Stimulated activated CD8-positive, alpha-beta memory T cell treated with anti-CD3 and anti-CD28 coated beads, Interleukin-4, amount 100 ng/mL, for 24 hours (primary cell): ENCODE measurements around the gene KRTAP10-5.

Source experiments
- DNase-seq: peaks from one replicate; pipeline ENCODE4 v3.0.0-alpha.2; 2020; ENCODE audit warnings: low read depth

The KRTAP10-5 gene

GRCh38 chr21:44549525-44550211 is 30.7 kb downstream of the KRTAP10-5 start:
- DNase-seq, result no peak

DNA sequence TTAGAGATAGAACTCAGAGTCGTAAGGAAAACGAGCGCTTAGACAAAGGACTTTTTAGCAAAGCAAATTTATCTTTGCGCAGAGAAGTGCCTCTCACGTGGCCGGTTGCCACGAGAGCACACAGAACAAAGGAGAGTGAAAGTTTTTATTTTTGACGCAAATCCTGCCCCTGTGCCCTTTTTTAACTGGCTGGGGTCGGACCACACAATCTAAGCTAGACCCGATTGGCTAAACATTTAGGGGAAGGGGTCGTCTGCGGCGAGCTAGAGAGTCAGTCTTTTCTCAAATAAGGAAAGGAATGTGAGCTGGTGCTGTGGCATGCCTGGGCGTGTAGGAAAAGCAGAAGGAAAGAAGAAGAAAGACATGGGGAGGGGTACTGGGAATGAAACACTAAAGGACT is 31.5 kb downstream of the KRTAP10-5 start:
- DNase-seq, result no peak

DNA sequence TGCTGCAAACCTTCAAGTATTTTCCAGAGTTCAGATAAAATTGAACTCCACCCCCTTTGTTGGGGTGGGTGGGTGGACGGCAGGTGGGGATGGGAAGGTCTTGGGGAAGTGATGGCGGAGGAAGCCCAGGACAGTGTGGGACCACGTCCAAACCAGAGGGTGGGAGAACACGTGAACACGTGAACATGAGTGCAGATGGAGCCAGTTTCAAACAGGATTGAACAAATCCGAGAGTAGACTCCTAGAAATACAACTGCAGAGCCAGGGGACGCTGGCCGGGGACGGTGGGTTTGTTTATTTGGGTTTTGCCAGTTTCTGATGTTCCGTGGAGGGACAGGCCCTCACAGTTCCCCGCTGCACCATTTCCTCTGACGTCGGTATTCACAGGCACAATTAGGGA is 32.0 kb downstream of the KRTAP10-5 start:
- DNase-seq, result no peak

- peak; percentile 12 for DNase-seq
Measured at GRCh38 chr21:44547656-44548331, 32.6 kb downstream of the KRTAP10-5 start.

GRCh38 chr21:44544566-44544965 is 35.8 kb downstream of the KRTAP10-5 start:
- DNase-seq, result no peak

GRCh38 chr21:44542716-44543115 is 37.7 kb downstream of the KRTAP10-5 start:
- no peak for DNase-seq

GRCh38 chr21:44540741-44541288 is 39.6 kb downstream of the KRTAP10-5 start:
- DNase-seq, result no peak

DNA sequence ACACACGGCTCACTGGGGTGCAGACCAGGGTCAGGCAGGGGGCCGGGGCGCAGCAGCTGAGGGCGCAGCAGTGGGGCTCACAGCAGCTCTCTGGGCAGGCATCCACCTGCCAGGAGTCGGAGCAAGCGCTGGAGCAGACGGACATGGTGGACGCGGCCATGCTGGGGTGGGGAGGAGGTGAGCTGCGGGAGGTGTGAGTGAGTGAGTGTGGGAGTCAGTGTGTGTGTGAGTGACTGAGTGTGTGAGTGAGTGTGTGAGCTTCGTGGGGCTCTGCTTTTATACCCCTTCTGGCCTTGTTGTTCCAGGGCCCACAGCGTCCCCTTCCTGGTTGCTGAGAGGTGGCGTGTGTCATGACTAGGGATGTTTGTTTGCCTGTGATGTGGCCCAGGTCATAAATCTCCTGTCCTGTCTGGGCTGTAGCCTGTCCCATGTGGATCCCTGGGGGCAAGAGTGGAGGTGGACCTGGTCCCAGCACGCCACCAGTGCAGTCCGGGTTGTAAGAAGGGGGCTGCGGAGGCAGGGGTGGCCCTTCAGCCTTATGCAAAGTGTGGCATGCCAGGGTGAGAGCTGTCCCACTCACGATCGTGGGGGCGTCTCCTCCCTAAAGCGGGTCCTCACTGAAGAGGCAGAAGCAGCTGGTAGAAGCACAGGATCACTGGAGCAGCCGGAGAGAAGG is 40.3 kb downstream of the KRTAP10-5 start, which contains the start of gene KRTAP10-1:
KRTAP10-1 (minus strand) TSS at position 205 of the 676 bp plus-strand sequence; CDS start at position 160, 45 bp downstream.
- DNase-seq, result no peak

DNA sequence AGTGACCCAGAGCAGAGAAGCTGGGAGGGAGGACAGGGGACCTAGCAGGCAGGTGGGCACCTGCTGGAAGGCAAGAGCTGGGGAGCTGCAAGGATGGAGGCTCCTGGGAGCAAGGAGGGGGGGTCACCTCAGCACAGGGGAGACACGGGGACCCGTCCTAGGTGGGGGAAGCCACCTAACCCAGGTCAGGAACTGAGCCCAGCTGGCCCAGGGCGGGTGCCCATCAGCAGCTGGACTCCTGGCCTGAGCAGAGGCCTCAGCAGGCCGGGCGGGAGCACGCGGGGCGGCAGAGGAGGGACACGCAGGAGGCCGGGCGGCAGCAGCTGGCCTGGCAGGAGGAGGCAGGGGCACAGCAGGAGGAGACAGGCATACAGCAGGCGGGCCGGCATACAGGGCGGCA is 41.4 kb downstream of the KRTAP10-5 start:
- DNase-seq, result no peak

- DNase-seq, result no peak
Measured at GRCh38 chr21:44537930-44538911, 42.2 kb downstream of the KRTAP10-5 start.

DNA sequence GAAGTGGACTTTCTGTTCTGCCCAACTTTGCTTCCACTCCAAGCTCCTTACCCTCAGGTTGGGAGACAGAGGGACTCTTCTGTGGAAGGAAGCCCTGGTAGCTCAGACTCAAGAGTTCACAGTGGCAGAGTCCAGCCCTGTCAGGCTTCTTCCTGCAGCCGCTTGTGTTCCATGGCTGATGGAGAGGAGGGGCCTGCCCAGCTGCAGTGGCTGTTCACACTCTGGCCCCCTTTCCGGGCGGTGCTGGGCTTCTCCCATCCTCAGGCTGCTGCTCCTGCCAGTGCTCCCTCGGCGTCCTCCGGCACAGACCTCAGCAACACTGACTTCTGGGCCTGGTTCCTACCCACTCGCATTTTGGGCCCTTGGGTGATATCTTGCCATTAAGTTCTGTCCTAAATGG is 44.4 kb downstream of the KRTAP10-5 start:
- no peak for DNase-seq

DNA sequence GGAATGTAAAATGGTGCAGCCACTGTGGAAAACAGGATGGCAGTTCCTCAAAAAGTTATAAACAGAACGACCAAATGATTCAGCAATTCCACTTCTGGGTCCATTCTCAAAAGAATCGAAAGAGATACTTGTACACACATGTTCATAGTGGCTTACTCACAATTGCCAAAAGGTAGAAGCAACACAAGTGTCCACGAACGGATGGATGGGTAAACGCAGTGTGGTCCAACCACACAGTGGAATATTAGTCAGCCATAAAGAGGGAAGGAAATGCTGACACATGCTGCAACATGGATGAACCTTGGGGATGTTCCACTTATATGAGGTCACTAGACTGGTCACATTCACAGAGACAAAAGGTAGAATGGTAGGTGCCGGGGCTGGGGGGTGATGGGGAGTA is 45.7 kb downstream of the KRTAP10-5 start:
- DNase-seq, result no peak

GRCh38 chr21:44533891-44534627 is 46.3 kb downstream of the KRTAP10-5 start:
- DNase-seq, result no peak

DNA sequence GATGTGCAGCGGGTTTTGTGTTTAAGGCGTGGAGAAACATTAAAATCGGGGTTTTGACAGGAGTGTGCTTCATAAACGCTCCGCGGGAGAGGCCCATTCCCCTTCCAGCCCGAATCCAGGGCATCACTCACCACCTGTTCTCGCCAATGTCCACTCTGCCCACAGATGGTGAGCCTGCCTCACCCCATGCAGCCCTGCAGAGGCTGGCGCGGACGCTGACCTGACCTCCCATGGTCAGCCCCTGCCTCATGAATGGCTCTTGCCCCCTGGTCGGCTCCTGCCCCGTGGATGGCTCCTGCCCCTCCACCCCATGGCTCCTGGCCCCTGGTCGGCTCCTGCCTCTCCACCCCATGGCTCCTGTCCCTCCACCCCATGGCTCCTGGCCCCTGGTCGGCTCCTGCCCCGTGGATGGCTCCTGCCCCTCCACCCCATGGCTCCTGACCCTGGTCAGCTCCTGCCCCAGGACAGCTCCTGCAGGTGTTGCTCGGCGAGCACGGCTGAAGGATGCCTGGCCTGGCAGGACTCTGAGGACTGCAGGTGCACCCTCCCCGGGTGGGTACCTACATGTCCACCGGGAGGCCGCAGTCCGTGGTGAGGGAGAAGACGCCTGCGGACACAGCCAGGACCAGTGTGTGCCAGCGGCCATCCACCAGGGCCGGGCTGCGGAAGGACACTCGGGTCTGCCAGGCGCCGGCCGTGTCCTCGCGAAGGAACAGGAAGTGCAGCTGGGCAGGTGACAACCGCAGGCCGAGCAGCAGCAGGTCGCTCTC is 47.1 kb downstream of the KRTAP10-5 start:
- no peak for DNase-seq

- DNase-seq, result no peak
Measured at GRCh38 chr21:44532712-44533111, 47.7 kb downstream of the KRTAP10-5 start.

DNA sequence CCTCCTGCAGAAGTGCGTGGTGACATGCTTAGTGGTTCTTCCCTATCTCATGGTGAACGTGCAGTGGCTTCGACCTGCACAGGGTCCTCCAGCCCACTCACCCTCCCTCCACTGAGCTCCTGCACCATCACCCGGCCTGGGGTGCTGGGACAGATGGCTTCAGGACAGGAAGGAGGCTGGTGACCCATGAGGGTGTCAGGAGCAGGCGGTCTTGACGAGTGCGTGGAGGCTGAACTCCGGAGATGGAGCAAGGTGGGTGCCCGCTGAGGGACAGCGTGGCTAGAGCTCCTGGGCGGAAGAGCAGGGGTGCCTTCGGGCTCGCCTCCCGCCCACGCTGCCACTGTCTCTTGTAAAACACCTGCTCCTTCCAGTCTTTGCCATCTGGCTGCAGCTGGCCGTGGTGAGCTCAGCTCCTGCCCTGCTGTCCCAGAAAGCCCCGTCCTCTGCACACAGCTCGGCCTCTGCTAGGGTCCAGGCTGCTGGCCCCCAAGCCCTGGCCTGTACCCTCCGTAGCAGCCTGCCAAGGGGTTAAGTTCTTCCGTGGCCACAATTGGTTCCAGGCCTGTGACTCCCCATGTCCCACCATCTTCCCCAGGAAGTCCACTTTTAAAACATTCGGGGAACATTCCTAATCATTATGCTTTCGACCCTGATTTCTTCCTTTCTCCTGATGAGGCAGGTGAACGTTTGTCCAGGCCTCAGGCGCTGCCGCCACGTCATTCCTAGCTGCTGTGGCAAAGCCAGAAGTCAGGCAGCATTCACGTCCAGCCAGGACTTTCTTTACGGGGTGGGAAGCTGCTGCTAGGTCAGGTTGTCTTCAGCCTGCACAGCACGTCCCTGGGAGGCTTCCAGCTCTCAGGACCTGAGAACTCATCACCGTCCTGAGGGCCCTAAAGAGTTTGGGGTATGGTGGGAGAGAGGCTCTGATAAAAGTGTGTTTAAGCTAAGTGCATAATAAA is 48.5 kb downstream of the KRTAP10-5 start:
- DNase-seq, result no peak

- no peak for DNase-seq
Measured at GRCh38 chr21:44530903-44531605, 49.4 kb downstream of the KRTAP10-5 start.

- DNase-seq, result no peak
Measured at GRCh38 chr21:44530221-44530902, 50.0 kb downstream of the KRTAP10-5 start.
